H1 (cell line): ENCODE measurements around the gene CIZ1. TPM values are rescaled to one million over a fixed set of nuclear protein-coding genes. Genes with fewer than 3 reads are reported as not detected.

Experiments
- CTCF ChIA-PET: fragments of 300-600 bp; sonication (Branson Sonifier 250); formaldehyde crosslinking; loops from one replicate; lab custom pipeline; 2021; ENCODE audit not compliant: partially characterized antibody; lab: Charles Lee
- POLR2A ChIA-PET: fragments of 300-600 bp; sonication (Branson Sonifier 250); formaldehyde crosslinking; loops from one replicate; lab custom pipeline; 2021; ENCODE audit warnings: inconsistent platforms; ENCODE audit not compliant: partially characterized antibody; lab: Charles Lee
- DNase-seq, 2 experiments: peaks; one replicate each; pipeline versions ENCODE4 v3.0.0 to v3.0.0-alpha.2; 2010 to 2022; ENCODE audit warnings: low spot score in 2 of 2, low read depth in 1 of 2, mixed read lengths in 1 of 2
- FAIRE-seq: peaks from 2 replicates; lab custom pipeline; 2011; peaks lifted over from hg19 to GRCh38; lab: Jason Lieb, UNC
- H2AFZ ChIP-seq: 2 replicates; pipeline ENCODE4 v1.8.1; 2012; ENCODE audit warnings: low read length, inconsistent platforms
- H2AK5ac ChIP-seq: 2 replicates; pipeline ENCODE4 v1.6.1; 2013; ENCODE audit warnings: low read depth, low read length
- H2BK120ac ChIP-seq: replicated peaks from 2 replicates; pipeline ENCODE3; 2013; ENCODE audit warnings: low read depth, low read length, inconsistent platforms
- H2BK12ac ChIP-seq: 2 replicates; pipeline ENCODE4 v1.6.1; 2013; ENCODE audit warnings: low read depth, low read length
- H2BK15ac ChIP-seq: 2 replicates; pipeline ENCODE4 v1.6.1; 2013; ENCODE audit warnings: low read length
- H2BK20ac ChIP-seq: 2 replicates; pipeline ENCODE4 v1.6.1; 2013; ENCODE audit warnings: low read length
- H2BK5ac ChIP-seq: 2 replicates; pipeline ENCODE4 v1.6.1; 2013; ENCODE audit warnings: low read depth, low read length
- H3K14ac ChIP-seq: 2 replicates; pipeline ENCODE4 v1.6.1; 2013; ENCODE audit warnings: inconsistent platforms; ENCODE audit not compliant: insufficient read length
- H3K18ac ChIP-seq: 2 replicates; pipeline ENCODE4 v1.6.1; 2013; ENCODE audit warnings: low read length; ENCODE audit errors: extremely low read depth
- H3K23ac ChIP-seq: 2 replicates; pipeline ENCODE4 v1.6.1; 2013; ENCODE audit warnings: inconsistent platforms; ENCODE audit not compliant: insufficient read length
- H3K23me2 ChIP-seq: 2 replicates; pipeline ENCODE4 v1.6.1; 2013; ENCODE audit warnings: low read depth, low read length
- H3K27ac ChIP-seq: 2 replicates; pipeline ENCODE4 v1.6.1; 2011; ENCODE audit warnings: low read depth, low read length, inconsistent platforms
- H3K27me3 ChIP-seq, 4 experiments: replicated peaks in 1 of 4; 1 replicate in 1 of 4; 2 replicates in 3 of 4; pipeline versions ENCODE4 v1.6.1 to v1.8.1; 2011 to 2013; ENCODE audit warnings: low read length in 3 of 4, mild to moderate bottlenecking in 3 of 4, inconsistent platforms in 2 of 4, mixed read lengths in 2 of 4, moderate library complexity in 1 of 4; ENCODE audit not compliant: control insufficient read depth in 3 of 4, insufficient read depth in 3 of 4; ENCODE audit errors: extremely low read depth in 1 of 4
- H3K36me3 ChIP-seq, 4 experiments: 2 replicates each; pipeline versions ENCODE4 v1.6.1 to v1.8.1; 2011 to 2013; ENCODE audit warnings: mild to moderate bottlenecking in 4 of 4, low read length in 3 of 4, moderate library complexity in 2 of 4, control low read depth in 1 of 4, inconsistent platforms in 1 of 4; ENCODE audit not compliant: insufficient read depth in 4 of 4, control insufficient read depth in 2 of 4
- H3K4ac ChIP-seq: replicated peaks from 2 replicates; pipeline ENCODE3; 2013; ENCODE audit warnings: low read length, low read depth, mixed read lengths, inconsistent platforms; ENCODE audit not compliant: insufficient read length
- H3K4me1 ChIP-seq, 4 experiments: replicated peaks in 1 of 4; 1 replicate in 1 of 4; 2 replicates in 3 of 4; pipeline versions ENCODE4 v1.6.1 to v1.8.1; 2011 to 2013; ENCODE audit warnings: low read length in 3 of 4, inconsistent platforms in 2 of 4, mixed read lengths in 1 of 4; ENCODE audit not compliant: insufficient read depth in 4 of 4, control insufficient read depth in 3 of 4
- H3K4me2 ChIP-seq, 2 experiments: 2 replicates each; pipeline versions ENCODE4 v1.6.1 to v1.8.1; 2011 to 2013; ENCODE audit warnings: low read depth in 2 of 2, low read length in 2 of 2, control low read depth in 1 of 2, inconsistent platforms in 1 of 2, mild to moderate bottlenecking in 1 of 2; ENCODE audit not compliant: insufficient read depth in 1 of 2
- H3K4me3 ChIP-seq, 4 experiments: fragments of 200-600, 300-600 bp in 1 of 4; sonication (generic), shearing (Covaris generic), sonication (Bioruptor Twin) in 1 of 4; 2 replicates each; pipeline versions ENCODE4 v1.5.1 to v1.8.1; 2011 to 2016; ENCODE audit warnings: low read length in 4 of 4, low read depth in 3 of 4, control low read depth in 2 of 4, inconsistent platforms in 2 of 4, mild to moderate bottlenecking in 2 of 4, mixed read lengths in 1 of 4, moderate library complexity in 1 of 4; ENCODE audit not compliant: insufficient read depth in 2 of 4; ENCODE audit errors: extremely low read depth in 1 of 4
- H3K56ac ChIP-seq: replicated peaks from 2 replicates; pipeline ENCODE3; 2013; ENCODE audit warnings: low read depth, mild to moderate bottlenecking, mixed read lengths, low read length, inconsistent platforms; ENCODE audit not compliant: insufficient read length
- H3K79me1 ChIP-seq: 2 replicates; pipeline ENCODE4 v1.6.1; 2013; ENCODE audit warnings: low read depth, low read length, control low read depth
- H3K79me2 ChIP-seq, 2 experiments: 2 replicates each; pipeline versions ENCODE4 v1.6.1 to v1.8.1; 2012 to 2013; ENCODE audit warnings: low read length in 2 of 2, mild to moderate bottlenecking in 2 of 2, inconsistent platforms in 1 of 2; ENCODE audit not compliant: insufficient read depth in 2 of 2, control insufficient read depth in 1 of 2
- H3K9ac ChIP-seq, 4 experiments: replicated peaks in 1 of 4; 1 replicate in 1 of 4; 2 replicates in 3 of 4; pipeline versions ENCODE4 v1.6.1 to v1.8.1; 2011 to 2013; ENCODE audit warnings: low read depth in 3 of 4, low read length in 3 of 4, control low read depth in 2 of 4, mild to moderate bottlenecking in 2 of 4, moderate library complexity in 2 of 4, inconsistent platforms in 1 of 4; ENCODE audit errors: extremely low read depth in 1 of 4
- H3K9me3 ChIP-seq, 2 experiments: 2 replicates each; pipeline versions ENCODE4 v1.6.1 to v1.8.1; 2012 to 2013; ENCODE audit warnings: mild to moderate bottlenecking in 2 of 2, moderate library complexity in 2 of 2, control low read depth in 1 of 2, inconsistent platforms in 1 of 2, low read depth in 1 of 2, low read length in 1 of 2, mixed read lengths in 1 of 2; ENCODE audit not compliant: insufficient read depth in 2 of 2
- H4K20me1 ChIP-seq, 2 experiments: replicated peaks in 1 of 2; 2 replicates each; pipeline versions ENCODE3 to v1.8.1; 2011 to 2013; ENCODE audit warnings: inconsistent platforms in 2 of 2, low read length in 2 of 2, mild to moderate bottlenecking in 1 of 2; ENCODE audit not compliant: insufficient read depth in 2 of 2, control insufficient read depth in 1 of 2
- H4K5ac ChIP-seq: 2 replicates; pipeline ENCODE4 v1.6.1; 2013; ENCODE audit warnings: low read length, low read depth, mixed read lengths, inconsistent platforms; ENCODE audit not compliant: insufficient read length
- H4K8ac ChIP-seq: 2 replicates; pipeline ENCODE4 v1.8.0; 2013; ENCODE audit warnings: mild to moderate bottlenecking, moderate library complexity, low read length, inconsistent platforms; ENCODE audit not compliant: insufficient read depth; ENCODE audit errors: extremely low read depth
- H4K91ac ChIP-seq: replicated peaks from 2 replicates; pipeline ENCODE3; 2013; ENCODE audit warnings: low read length, mixed read lengths, inconsistent platforms; ENCODE audit not compliant: insufficient read length
- CEBPB ChIP-seq: IDR thresholded peaks from 2 replicates; pipeline ENCODE4 v1.6.1; 2012; ENCODE audit warnings: low read depth, low read length
- WGBS, 2 experiments: shearing (Covaris generic) in 1 of 2; methylation state at CpG; one replicate each; pipeline versions ENCODE4 v1.1.6 to v1.1.7; 2013 to 2015; ENCODE audit warnings: low lambda C conversion rate in 2 of 2, mixed read lengths in 2 of 2, inconsistent platforms in 1 of 2, low coverage in 1 of 2, missing lambda C conversion rate in 1 of 2; ENCODE audit not compliant: insufficient replicate concordance in 2 of 2, insufficient coverage in 1 of 2, insufficient read length in 1 of 2; ENCODE audit errors: extremely low coverage in 1 of 2, missing lambda C conversion rate in 1 of 2; 5-methylcytosine and 5-hydroxymethylcytosine counted together
- polyA plus RNA-seq, 7 experiments: library from polyadenylated mRNA; depleted of rRNA in 3 of 7; stranded (reverse) in 5 of 7; unstranded in 2 of 7; fragments of >200 nt in 5 of 7; fragments of 200-250 nt in 2 of 7; gene quantifications; 1 replicate in 5 of 7; 2 replicates in 1 of 7; 4 replicates in 1 of 7; pipeline versions ENCODE4 v1.2.1 to v1.2.3, GENCODE V29; 2011 to 2013; ENCODE audit warnings: missing spikeins in 2 of 7, mixed read lengths in 2 of 7
- total RNA-seq: library from RNA; stranded (reverse); fragmentation: NEBNext Ultra II Directional; extraction: Animal tissue kit (Norgen Biotek cat#: 25700); gene quantifications from 2 replicates; pipeline ENCODE4 v1.2.1, GENCODE V29; 2021

CIZ1 gene
- total and polyA plus RNA-seq, 2 of the 8 experiments (the other 6 are each of a cell fraction or from before 2014, with no cell fraction given): 66.0 to 107 TPM

DNA sequence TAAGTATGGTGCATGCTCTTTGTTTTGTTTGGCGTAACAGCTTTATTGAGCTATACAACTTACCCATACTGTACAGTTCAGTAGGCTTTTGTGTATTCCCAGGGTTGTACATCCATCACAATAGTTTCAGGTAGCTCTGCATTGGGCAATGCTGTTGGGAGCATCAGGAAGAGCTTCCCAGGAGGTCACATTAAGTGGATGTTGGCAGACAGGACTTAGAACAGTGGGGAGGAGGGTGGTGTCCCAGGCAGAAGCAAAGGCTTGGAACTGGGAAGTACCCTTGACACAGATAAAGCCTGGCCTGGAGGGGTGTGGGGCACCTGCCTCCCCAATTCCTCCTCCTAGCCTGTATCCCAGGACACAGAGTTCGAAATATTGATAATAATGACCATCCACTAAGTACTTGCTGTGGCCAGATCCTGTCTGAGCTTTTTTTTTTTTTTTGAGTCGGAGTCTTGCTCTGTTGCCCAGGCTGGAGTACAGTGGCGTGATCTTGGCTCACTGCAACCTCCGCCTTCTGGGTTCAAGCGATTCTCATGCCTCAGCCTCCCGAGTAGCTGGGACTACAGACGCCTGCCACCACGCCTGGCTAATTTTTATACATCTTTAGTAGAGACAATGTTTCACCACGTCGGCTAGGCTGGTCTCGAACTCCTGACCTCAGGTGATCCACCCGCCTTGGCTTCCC is 30.0 kb downstream of the CIZ1 start:
- Histone ChIP-seq H3K18ac (no peak overlapping the region), H2BK15ac (no peak overlapping the region), H3K36me3 (peaks cover 0 to 22% (median 7%) of the 10 kb centered on the region in 4 experiments; a peak in 6 of 8 replicates), H3K23ac (no peak overlapping the region), H3K23me2 (peaks cover 5% of the 10 kb centered on the region; the same call in 1 of the 2 replicates), H4K8ac (no peak overlapping the region), H2BK20ac (no peak overlapping the region), H3K9me3 (no peaks in the 10 kb centered on the region), H3K79me1 (0 out of 2 replicates have a peak, but pooled peaks cover 8% of the 10 kb centered on the region), H3K9ac (peak overlapping the region in 1 of 4 experiments; percentile 41; a peak in 1 of 7 replicates), H3K4me2 (peak overlapping the region; percentile 78 to 95), H4K20me1 (peaks cover 0 to 4% of the 10 kb centered on the region in 2 experiments), H3K4me3 (peak overlapping the region; percentile 7 to 88 (median 53); a peak in 5 of 8 replicates), H3K4ac (no peak overlapping the region), H3K79me2 (peaks cover 0 to 4% of the 10 kb centered on the region in 2 experiments; a peak in 1 of 4 replicates), H2BK12ac (no peak overlapping the region), H2AFZ (no peak overlapping the region), H2BK120ac (no peak overlapping the region), H2AK5ac (no peak overlapping the region), H2BK5ac (no peak overlapping the region), H3K14ac (no peak overlapping the region), H3K56ac (no peak overlapping the region), H3K27ac (no peak overlapping the region), H4K5ac (no peak overlapping the region), H3K27me3 (no peaks in the 10 kb centered on the region; a peak in 1 of 7 replicates), H4K91ac (no peak overlapping the region), H3K4me1 (peaks cover 0 to 11% (median 1%) of the 10 kb centered on the region in 4 experiments; a peak in 4 of 7 replicates)
- DNase-seq (no peak), FAIRE-seq (no peak)
- ChIA-PET POLR2A (interaction anchor here (0.6 to 5.1 kb wide), 17 partner anchors 8 to 93 kb away, joined by 3 to 21 read pairs (median 4); partner anchors contain the start of gene PTGES2), CTCF (interaction anchor here (0.6 to 3.2 kb wide), 5 partner anchors 11 to 143 kb away, joined by 3 to 15 read pairs (median 5); no protein-coding TSS in a partner anchor)
- 93% methylated on average over 11 of the region's 13 CpGs; no CpG with 5 or more reads in 1 of the 2 experiments for WGBS, 2 experiments
- no peak for TF ChIP-seq CEBPB
